Psoas muscle (tissue), 8 donors: Measurements from ENCODE around the gene CACNA1S. TPM values are rescaled to one million over a fixed set of nuclear protein-coding genes. Genes with fewer than 3 reads are reported as not detected.
A peak's percentile ranks its signal among the peaks of the same experiment; 100 is the strongest.

Experiments used
- ATAC-seq, 4 donors: fragments of 200-7000 bp; cut with Tn5 transposase; one replicate each; pipeline ENCODE4 v1.9.1; 2020; ENCODE audit warnings: moderate library complexity in 3 of 4, mild to moderate bottlenecking in 2 of 4
- DNase-seq, 2 donors: peaks; one replicate each; pipeline ENCODE4 v3.0.0-alpha.2; 2020
- H3K27ac ChIP-seq: fragments of 200-600 bp; one replicate; pipeline ENCODE4 v1.8.0; 2022
- H3K27me3 ChIP-seq, 3 donors: fragments of 200-600 bp in 1 of 3; one replicate each; pipeline versions ENCODE4 v1.6.1 to v1.8.0; 2013 to 2022; ENCODE audit warnings: low read length in 2 of 3, mild to moderate bottlenecking in 2 of 3, moderate library complexity in 1 of 3; ENCODE audit not compliant: insufficient read depth in 3 of 3
- H3K36me3 ChIP-seq, 2 donors: fragments of 200-600 bp in 1 of 2; one replicate each; pipeline versions ENCODE4 v1.6.1 to v1.8.0; 2013 to 2022; ENCODE audit warnings: low read depth in 1 of 2, mild to moderate bottlenecking in 1 of 2, moderate library complexity in 1 of 2; ENCODE audit not compliant: insufficient read depth in 1 of 2
- H3K4me1 ChIP-seq: fragments of 200-600 bp; one replicate; pipeline ENCODE4 v1.8.0; 2022
- H3K4me3 ChIP-seq: fragments of 200-600 bp; one replicate; pipeline ENCODE4 v1.8.0; 2022; ENCODE audit warnings: mild to moderate bottlenecking
- H3K9me3 ChIP-seq: fragments of 200-600 bp; one replicate; pipeline ENCODE4 v1.8.0; 2022
- CTCF ChIP-seq: fragments of 200-600 bp; IDR thresholded peaks from one replicate; pipeline ENCODE4 v1.8.0; 2022; ENCODE audit warnings: antibody characterized with exemption
- WGBS, 3 donors: extraction: QIAGEN DNeasy Blood & Tissue Kit; methylation state at CpG; one replicate each; pipeline versions ENCODE4 v1.1.6 to v1.1.7; 2013; 5-methylcytosine and 5-hydroxymethylcytosine counted together
- intact Hi-C, 2 donors: fragments of 100-400 bp; cut with DNase I; formaldehyde crosslinking; loops; one replicate each; pipeline versions ENCODE4 v1.11.0 to v1.14.2; 2022
- polyA plus RNA-seq, 3 donors: library from polyadenylated mRNA; stranded (reverse); fragments of 200-250 nt; gene quantifications; one replicate each; pipeline ENCODE4 v1.2.3, GENCODE V29; 2013
- total RNA-seq, 4 donors: library from RNA; stranded (reverse); fragmentation: NEBNext Ultra II Directional in 2 of 4; extraction: Animal tissue kit (Norgen Biotek cat#: 25700) in 2 of 4; gene quantifications; one replicate each; pipeline versions ENCODE4 v1.2.1 to v1.2.4, GENCODE V29; 2021 to 2023
- donor health status: healthy with polysubstance abuse.
- donor health status: DM: no; HTN: no; CAD: no; lungs with moderate emphysema.
- donor health status: Bipolar disorder and iron deficiency.
- donor health status: healthy.
- donor health status: DM: yes; HTN: yes; CAD: no.
- donor health status: DM: no; HTN: no; CAD: no.
- donor health status: DM: no; HTN: no; CAD: no.
- donor health status: DM: yes; HTN: yes; CAD: no.

The CACNA1S gene
- total and polyA plus RNA-seq, 7 donors = 11.9 to 269 (median 56.3) TPM

- TF ChIP-seq CTCF = no peak
- DNase-seq (no peak), ATAC-seq (no peak)
- peaks cover 0 to 99% of the 10 kb centered on the region in 2 donors for H3K36me3 ChIP-seq
- H3K4me1 ChIP-seq = peaks cover 3% of the 10 kb centered on the region
- H3K9me3 ChIP-seq = no peaks in the 10 kb centered on the region
- 81 to 91% (median 86%) methylated on average over 5 of the region's 5 CpGs for WGBS, 3 donors
- H3K4me3 ChIP-seq = no peak overlapping the region
- no peak overlapping the region for H3K27ac ChIP-seq
- no peaks in the 10 kb centered on the region for H3K27me3 ChIP-seq
- intact Hi-C loops = loop anchor here in 1 of 2 donors (10.0 kb wide), 2 partner anchors 155 to 425 kb away; partner anchors contain the start of genes INAVA and KIF14
Measured at GRCh38 chr1:201049248-201049831, 62.9 kb downstream of the CACNA1S start.

GRCh38 chr1:201048521-201048920 lies 63.7 kb downstream of the CACNA1S start:
- no peak overlapping the region for H3K4me3 ChIP-seq
- H3K27me3 ChIP-seq = no peaks in the 10 kb centered on the region
- H3K9me3 ChIP-seq = no peaks in the 10 kb centered on the region
- peaks cover 0 to 99% of the 10 kb centered on the region in 2 donors for H3K36me3 ChIP-seq
- no peak for TF ChIP-seq CTCF
- 54 to 62% (median 62%) methylated on average over 13 of the region's 13 CpGs for WGBS, 3 donors
- peaks cover 3% of the 10 kb centered on the region for H3K4me1 ChIP-seq
- intact Hi-C loops = loop anchor here in 1 of 2 donors (10.0 kb wide), 2 partner anchors 154 to 424 kb away; partner anchors contain the start of genes INAVA and KIF14
- ATAC-seq (no peak), DNase-seq (peak in 1 of 2 donors; percentile 49)
- H3K27ac ChIP-seq = no peak overlapping the region

GRCh38 chr1:201044119-201044518 lies 68.1 kb downstream of the CACNA1S start:
- Histone ChIP-seq H3K36me3 (peaks cover 0 to 86% of the 10 kb centered on the region in 2 donors), H3K4me3 (no peak overlapping the region), H3K4me1 (peaks cover 6% of the 10 kb centered on the region), H3K27ac (no peak overlapping the region), H3K27me3 (no peaks in the 10 kb centered on the region), H3K9me3 (no peaks in the 10 kb centered on the region)
- no peak for DNase-seq
- 78 to 83% (median 80%) methylated on average over 9 of the region's 9 CpGs for WGBS, 3 donors
- TF ChIP-seq CTCF = no peak
- no peak for ATAC-seq
- intact Hi-C loops = loop anchor here (5.0 to 10.0 kb wide), 3 partner anchors 149 to 422 kb away; partner anchors contain the start of genes KIF14 (in 2 of the 2) and INAVA (in 1 of the 2)

- H3K27ac ChIP-seq = no peak overlapping the region
- no peaks in the 10 kb centered on the region for H3K27me3 ChIP-seq
- intact Hi-C loops = loop anchor here (1.0 to 10.0 kb wide), 5 partner anchors 70 to 421 kb away; partner anchors contain the start of genes KIF14 (in 2 of the 2) and INAVA (in 1 of the 2)
- TF ChIP-seq CTCF = peak; percentile 83
- H3K4me1 ChIP-seq = peaks cover 6% of the 10 kb centered on the region
- H3K9me3 ChIP-seq = no peaks in the 10 kb centered on the region
- ATAC-seq (peak; percentile 61 to 86 (median 70)), DNase-seq (peak; percentile 53 to 74)
- WGBS, 3 donors = 14 to 25% (median 20%) methylated on average over 13 of the region's 13 CpGs
- H3K36me3 ChIP-seq = peaks cover 0 to 74% of the 10 kb centered on the region in 2 donors
- no peak overlapping the region for H3K4me3 ChIP-seq
Measured at GRCh38 chr1:201042779-201043461, 69.3 kb downstream of the CACNA1S start.
